NCI-H2196 (cell line): ENCODE results near the gene GRIFIN.
A peak's percentile ranks its signal among the peaks of the same experiment; 100 is the strongest.
"Not testable (repeated sequence)": the region's sequence is repeated elsewhere in the genome, so short reads cannot be mapped to it uniquely, and the experiment has no call there.

Experiments used
- DNase-seq: peaks from one replicate; lab custom pipeline; 2025; ENCODE audit not compliant: unreplicated experiment; lab: John Stamatoyannopoulos, UW

GRIFIN gene

GRCh38 chr7:2461268-2462026 is 14.8 kb downstream of the GRIFIN start:
- no peak for DNase-seq

DNA sequence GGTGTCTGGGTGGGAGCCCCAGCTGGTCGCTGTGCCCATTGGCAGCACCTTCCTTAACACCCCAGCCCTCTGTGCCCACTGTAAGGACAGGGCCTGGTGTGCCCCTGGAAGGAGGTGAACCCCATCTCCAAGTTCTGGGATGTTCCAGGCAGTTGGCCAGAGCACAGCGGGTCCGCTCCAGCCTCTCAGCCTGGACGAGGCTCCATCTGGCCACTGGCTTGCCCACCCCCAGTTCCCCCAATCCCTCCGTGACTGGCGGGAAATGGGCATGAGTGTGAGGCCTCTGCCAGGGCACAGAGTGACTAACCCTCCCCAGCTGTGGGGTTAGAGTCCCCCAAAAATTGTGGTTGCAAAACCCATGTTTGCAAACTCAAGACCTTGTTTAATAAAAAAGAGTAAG is 15.6 kb downstream of the GRIFIN start:
- no peak for DNase-seq

GRCh38 chr7:2460188-2460587 is 16.0 kb downstream of the GRIFIN start:
- DNase-seq, result no peak

DNA sequence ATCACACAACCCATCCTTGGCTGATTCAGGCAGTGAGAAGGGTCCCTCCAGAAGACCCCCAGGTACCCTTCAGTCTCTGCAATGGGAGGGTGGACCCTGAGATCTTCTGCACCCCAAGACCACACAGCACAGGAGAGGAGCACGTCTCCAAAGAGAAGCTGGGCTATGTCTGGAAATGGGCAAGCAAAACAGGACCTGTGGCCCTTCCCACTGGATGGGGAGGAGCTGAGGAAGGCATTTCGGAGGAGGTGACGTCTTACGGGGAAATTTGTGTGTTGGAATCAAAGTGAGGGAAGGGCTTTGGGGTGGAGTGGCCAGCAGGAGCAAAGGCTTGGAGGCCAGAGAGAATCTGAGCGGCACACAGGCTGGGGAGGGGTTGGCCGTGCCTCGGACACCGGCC is 16.5 kb downstream of the GRIFIN start:
- no peak for DNase-seq

- DNase-seq, result not testable (repeated sequence)
Measured at GRCh38 chr7:2453849-2454248, 22.3 kb downstream of the GRIFIN start.

DNA sequence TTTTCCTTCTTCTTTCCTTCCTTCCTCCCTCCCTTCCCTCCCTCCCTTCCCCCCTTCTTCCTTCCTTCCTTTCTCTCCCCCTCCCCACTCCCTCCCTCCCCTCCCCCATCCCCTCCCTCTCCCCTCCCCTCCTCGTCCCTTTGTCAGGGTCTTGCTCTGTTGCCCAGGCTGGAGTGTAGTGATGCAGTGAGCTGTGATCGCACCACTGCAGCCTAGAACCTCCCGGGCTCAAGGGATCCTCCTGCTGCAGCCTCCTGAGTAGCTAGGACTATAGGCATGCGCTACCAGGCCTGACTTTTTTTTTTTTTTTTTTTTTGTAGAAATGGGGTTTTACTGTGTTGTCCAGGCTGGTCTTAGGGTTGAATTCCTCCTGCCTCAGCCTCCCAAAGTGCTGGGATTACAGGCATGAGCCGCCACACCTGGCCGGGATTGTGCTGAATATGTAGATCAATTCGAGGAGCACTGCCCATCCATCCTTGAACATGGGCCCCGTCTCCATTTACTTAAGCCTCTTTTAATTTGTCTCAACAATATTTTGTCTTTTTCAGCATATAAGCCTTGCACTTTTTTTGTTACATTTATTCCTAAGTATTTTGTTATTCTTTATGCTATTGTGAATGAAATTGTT is 23.4 kb downstream of the GRIFIN start:
- DNase-seq, result no peak

- DNase-seq, result no peak
Measured at GRCh38 chr7:2452074-2452507, 24.1 kb downstream of the GRIFIN start.

DNA sequence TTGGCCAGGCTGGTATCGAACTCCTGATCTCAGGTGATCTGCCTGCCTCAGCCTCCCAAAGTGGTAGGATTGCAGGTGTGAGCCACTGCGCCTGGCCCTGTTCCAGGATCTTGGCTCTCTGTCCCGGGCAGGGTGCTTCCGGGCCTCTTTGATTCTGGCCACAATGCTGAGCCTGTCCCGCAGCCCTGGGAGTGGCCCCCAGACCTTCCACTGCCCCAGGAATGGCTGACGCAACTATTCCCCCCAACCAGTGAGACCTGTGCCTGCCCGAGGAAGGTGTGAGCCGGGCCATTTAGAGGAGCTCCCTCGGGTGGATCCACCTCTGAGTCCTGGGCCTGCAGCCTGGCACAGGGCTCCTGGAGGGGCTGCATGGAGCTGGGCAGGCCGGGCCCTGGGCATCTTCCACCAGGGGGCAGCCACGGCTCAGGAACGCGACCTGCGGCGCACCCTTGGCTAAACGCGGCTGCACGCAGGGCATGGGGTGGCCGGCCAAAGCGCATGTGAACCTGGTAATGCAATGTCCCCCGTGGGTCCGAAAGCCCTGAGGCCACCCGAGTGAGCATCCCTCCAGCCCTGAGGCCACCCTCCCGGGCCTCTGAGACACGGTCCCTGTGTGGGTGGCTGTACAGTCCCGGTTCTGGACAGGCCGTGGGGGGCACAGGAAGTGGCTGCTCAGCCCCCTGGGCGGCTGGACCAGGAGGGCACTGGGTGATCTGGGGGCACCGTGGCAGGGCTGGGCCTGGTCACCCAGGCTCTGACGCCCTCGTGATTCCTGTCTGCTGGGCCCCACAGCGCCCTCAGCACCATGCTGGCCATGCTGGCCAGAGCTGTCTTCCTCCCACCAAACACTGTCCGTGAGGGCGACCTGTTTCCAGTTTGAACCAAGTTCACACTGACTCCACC is 24.8 kb downstream of the GRIFIN start:
- peak; percentile 85 for DNase-seq

DNA sequence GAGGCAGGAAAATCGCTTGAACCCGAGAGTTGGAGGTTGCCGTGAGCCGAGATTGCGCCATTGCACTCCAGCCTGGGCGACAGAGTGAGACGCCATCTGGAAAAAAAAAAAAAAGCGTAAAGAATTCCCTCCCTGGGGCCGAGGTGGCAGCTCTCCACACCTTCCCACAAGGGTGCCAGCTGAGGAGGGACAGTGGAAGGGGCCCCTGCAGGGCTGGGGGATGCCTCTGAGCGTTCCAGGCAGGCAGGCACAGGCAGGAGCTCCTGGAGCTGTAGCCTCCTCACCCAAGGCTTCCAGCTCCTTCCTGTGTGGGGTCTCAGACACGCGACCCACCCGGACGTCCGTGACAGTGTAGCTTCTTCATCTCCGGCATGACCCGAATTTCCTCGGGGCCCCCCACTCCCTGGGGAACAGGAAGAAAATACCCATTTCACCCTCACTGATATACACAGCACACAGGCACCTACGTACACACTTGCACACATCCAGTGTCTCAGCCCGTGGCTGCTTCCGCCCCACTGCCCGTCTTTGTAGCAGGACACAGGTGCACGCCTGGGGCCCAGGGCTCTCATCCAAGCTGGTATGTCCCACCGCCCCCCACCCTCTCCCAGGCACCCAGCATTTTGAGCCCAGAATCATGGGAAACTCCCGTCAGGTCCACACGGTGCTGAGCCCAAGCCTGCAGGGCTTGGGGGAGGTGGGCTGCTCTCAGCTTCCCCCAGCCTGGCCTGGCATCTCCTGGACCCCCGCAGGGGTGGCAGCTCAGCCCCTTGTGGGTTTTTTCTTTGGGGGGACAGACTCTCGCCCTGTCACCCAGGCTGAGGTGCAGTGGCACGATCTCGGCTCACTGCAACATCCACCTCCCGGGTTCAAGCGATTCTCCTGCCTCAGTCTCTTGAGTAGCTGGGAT is 25.7 kb downstream of the GRIFIN start:
- no peak for DNase-seq

DNA sequence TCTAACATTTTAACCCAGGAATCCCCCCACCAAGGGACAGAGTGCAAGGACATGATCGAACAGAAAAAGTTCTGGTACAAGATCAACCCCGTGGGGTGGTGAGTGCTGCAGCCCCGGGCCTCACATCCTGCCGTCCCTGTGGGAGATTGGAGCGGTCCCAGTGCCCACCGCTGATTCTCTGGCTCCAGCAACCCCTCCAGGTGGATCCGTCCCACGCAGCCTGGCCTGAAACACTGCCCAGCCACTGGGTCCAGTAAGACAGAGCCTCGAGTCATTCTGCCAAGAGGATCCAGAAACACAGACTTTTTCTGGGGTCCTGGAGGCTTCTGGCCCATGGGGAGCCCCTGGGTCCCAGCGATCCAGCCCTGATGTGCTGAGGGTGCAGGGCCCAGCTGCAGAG is 29.5 kb downstream of the GRIFIN start:
- no peak for DNase-seq

DNA sequence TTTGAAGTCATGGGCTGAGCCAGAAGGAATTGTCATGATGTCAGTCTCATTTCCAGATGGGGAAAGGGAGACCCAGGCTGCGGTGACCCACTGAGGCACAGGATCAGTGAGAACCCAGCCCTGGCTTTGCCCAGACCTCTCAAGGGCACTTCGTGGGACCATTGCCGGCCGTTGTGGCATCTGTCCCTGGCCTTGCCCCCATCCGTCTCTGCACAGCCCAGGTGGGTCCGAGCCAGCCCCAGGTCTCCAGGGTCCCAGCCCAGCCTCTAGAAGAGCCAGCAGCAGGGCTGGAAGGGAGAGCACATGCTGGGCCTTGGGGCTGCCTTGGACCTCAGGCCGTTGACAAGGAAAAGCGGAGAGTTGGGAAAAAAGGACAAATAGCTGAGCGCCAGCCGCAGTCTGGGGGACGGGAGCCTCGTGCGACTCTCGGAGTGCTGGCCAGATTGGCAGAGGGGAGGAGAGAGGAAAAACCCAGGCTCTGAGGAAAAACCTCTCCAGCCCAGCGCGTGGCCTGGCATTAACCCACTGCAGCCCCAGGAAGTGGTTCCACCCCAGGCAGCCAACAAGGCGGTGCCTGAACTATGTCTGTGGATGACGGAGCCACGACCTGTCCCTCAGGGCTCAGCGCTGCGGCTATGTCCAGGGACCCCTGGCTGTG is 30.2 kb downstream of the GRIFIN start:
- no peak for DNase-seq

- no peak for DNase-seq
Measured at GRCh38 chr7:2445047-2445446, 31.2 kb downstream of the GRIFIN start.

DNA sequence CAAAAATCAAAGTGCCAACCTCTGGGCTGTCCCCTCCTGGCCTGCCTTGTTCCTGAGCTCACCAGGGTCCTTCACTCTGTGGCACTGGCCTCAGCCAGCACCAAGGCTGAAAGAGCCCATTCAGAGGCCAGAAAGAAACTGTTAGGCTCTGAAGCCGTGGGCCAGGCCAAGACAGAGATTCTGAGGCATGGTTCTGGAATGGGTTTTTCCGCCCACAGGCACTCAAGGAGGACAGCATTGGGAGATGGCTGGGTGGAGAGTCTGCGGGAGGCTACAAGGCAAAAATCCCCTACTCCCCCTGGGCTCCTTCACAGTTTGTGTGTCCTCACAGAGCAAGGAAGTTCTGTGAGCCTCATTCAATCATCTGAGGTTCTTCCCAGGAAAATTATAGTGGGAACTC is 31.7 kb downstream of the GRIFIN start:
- no peak for DNase-seq

DNA sequence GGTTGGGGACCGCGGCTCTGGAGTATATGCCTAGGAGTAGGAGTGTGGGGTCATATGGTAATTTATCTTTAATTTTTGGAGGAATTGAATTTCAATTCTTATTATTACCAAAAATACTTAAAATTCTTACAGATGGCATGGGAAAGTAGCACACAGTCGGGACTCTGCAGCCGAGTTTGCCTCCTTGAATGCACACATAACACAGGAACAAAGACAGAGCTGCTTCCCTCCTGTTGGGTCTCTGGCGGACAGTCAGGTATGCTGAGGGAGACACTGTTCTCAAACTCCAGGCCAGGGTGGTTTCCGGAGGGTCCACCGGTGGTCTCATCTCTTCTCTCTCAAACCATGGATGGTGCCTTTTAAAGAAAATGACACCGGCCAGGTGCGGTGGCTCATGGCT is 32.7 kb downstream of the GRIFIN start:
- no peak for DNase-seq

- no peak for DNase-seq
Measured at GRCh38 chr7:2441430-2442058, 34.7 kb downstream of the GRIFIN start.

GRCh38 chr7:2440608-2441245 is 35.5 kb downstream of the GRIFIN start:
- DNase-seq, result no peak

GRCh38 chr7:2438775-2439174 is 37.4 kb downstream of the GRIFIN start:
- no peak for DNase-seq

- DNase-seq, result no peak
Measured at GRCh38 chr7:2438186-2438585, 38.0 kb downstream of the GRIFIN start.

GRCh38 chr7:2437537-2438148 is 38.6 kb downstream of the GRIFIN start:
- DNase-seq, result no peak
